Esophagus (tissue), 2 donors: ENCODE results near the gene SELENOM. TPM values are rescaled to one million over a fixed set of nuclear protein-coding genes. Genes with fewer than 3 reads are reported as not detected.

ENCODE experiments used
- H3K27ac ChIP-seq, 2 donors: one replicate each; pipeline ENCODE4 v1.5.1; 2013; ENCODE audit warnings: low read depth in 2 of 2, mild to moderate bottlenecking in 2 of 2, inconsistent platforms in 1 of 2, low read length in 1 of 2, moderate library complexity in 1 of 2
- H3K27me3 ChIP-seq, 2 donors: one replicate each; pipeline ENCODE4 v1.6.1; 2013; ENCODE audit warnings: low read length in 2 of 2, control low read depth in 1 of 2, mild to moderate bottlenecking in 1 of 2; ENCODE audit not compliant: insufficient read depth in 2 of 2, control insufficient read depth in 1 of 2
- H3K36me3 ChIP-seq, 2 donors: one replicate each; pipeline ENCODE4 v1.6.1; 2013; ENCODE audit warnings: low read length in 1 of 2; ENCODE audit not compliant: control insufficient read depth in 2 of 2, insufficient read depth in 2 of 2
- H3K4me1 ChIP-seq, 2 donors: one replicate each; pipeline ENCODE4 v1.6.1; 2013; ENCODE audit warnings: low read length in 1 of 2; ENCODE audit not compliant: control insufficient read depth in 2 of 2, insufficient read depth in 2 of 2
- H3K4me3 ChIP-seq, 2 donors: one replicate each; pipeline ENCODE4 v1.5.1; 2013; ENCODE audit warnings: low read length in 2 of 2, mild to moderate bottlenecking in 2 of 2, low read depth in 1 of 2, moderate library complexity in 1 of 2
- H3K9me3 ChIP-seq, 2 donors: one replicate each; pipeline ENCODE4 v1.6.1; 2013; ENCODE audit warnings: mild to moderate bottlenecking in 2 of 2, low read depth in 1 of 2, low read length in 1 of 2, moderate library complexity in 1 of 2; ENCODE audit not compliant: control insufficient read depth in 2 of 2, insufficient read depth in 1 of 2
- WGBS, 2 donors: extraction: QIAGEN DNeasy Blood & Tissue Kit; methylation state at CpG; one replicate each; pipeline ENCODE4 v1.1.7; 2013; 5-methylcytosine and 5-hydroxymethylcytosine counted together
- polyA plus RNA-seq, 2 donors: library from polyadenylated mRNA; stranded (reverse); fragments of 200-250 nt; gene quantifications; one replicate each; pipeline ENCODE4 v1.2.3, GENCODE V29; 2013
- donor health status: healthy with polysubstance abuse.
- donor health status: Bipolar disorder and iron deficiency.

The SELENOM gene
- polyA plus RNA-seq, 2 donors, result 41.1 to 127 TPM

DNA sequence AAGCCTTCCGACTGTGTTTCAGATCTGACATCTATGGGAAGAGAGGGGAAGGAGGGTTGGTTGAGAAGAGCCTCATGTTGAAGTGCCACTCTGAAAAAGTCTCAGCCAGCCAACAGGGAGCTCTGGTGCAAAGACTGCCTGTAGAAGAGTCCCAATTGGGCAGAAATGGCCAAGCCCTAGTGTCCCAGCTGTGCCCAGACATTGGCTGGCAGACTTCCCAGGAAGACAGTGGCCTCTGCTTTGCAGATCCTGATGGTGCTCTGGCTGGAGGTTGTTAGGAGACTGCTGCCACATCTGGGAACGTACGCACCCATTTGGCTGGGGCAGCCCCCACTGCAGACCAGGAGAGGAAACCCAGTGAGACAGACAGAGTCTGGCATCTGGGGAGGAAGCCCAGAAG lies 36.2 kb upstream of the SELENOM start:
- H3K27me3 ChIP-seq, result no peaks in the 10 kb centered on the region
- no peaks in the 10 kb centered on the region for H3K36me3 ChIP-seq
- H3K4me3 ChIP-seq, result no peak overlapping the region
- 76 to 81% methylated on average over 3 of the region's 3 CpGs for WGBS, 2 donors
- peaks cover 8 to 41% of the 10 kb centered on the region in 2 donors for H3K4me1 ChIP-seq
- H3K9me3 ChIP-seq, result no peaks in the 10 kb centered on the region
- H3K27ac ChIP-seq, result peak overlapping the region in 1 of 2 donors; percentile 84

DNA sequence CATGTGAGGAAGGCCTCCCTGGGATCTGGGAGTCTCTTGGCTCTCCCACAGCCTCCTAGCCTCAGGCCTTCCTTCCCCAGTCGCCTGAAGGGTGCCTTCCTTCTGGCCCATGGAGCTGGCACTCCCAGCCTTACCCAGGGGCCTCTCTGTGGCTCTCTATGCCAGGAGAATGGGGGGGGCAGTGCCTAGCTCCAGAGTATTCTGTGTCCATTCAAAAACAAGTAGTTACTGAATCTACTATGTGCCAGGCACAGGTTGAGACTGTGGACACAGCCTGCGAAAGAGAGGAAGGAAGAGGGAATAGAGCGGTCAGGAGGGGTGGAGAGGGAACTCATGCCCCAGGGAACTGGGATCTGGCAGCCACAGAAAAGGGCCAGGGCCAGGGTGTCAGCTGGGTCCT lies 35.7 kb upstream of the SELENOM start:
- H3K4me3 ChIP-seq, result no peak overlapping the region
- no peaks in the 10 kb centered on the region for H3K27me3 ChIP-seq
- peaks cover 8 to 43% of the 10 kb centered on the region in 2 donors for H3K4me1 ChIP-seq
- H3K27ac ChIP-seq, result peak overlapping the region; percentile 26 to 84
- no peaks in the 10 kb centered on the region for H3K36me3 ChIP-seq
- no peaks in the 10 kb centered on the region for H3K9me3 ChIP-seq
- 45 to 62% methylated on average over 3 of the region's 3 CpGs for WGBS, 2 donors

DNA sequence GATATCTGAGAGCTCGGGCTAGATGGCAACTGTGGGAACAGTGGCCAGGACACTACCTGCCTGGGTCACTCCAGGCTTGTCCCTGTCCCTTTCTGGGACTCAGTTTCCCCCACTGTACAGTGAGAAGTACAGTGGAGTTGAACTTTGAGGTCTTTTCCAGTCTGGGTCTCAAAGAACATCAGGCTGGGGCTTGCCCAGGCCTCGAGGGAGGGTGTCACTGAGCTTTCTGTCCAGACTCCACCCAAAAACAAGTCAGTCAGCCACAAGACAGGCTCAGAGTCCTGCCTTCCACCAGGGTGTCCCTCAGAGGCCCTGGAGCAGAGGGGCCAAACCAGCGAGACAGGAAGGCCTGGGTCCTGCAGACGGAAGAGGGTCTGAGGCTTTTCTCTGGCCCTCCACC lies 34.9 kb upstream of the SELENOM start:
- H3K9me3 ChIP-seq, result no peaks in the 10 kb centered on the region
- H3K4me1 ChIP-seq, result peaks cover 8 to 43% of the 10 kb centered on the region in 2 donors
- no peaks in the 10 kb centered on the region for H3K27me3 ChIP-seq
- peak overlapping the region; percentile 26 to 84 for H3K27ac ChIP-seq
- H3K36me3 ChIP-seq, result no peaks in the 10 kb centered on the region
- no peak overlapping the region for H3K4me3 ChIP-seq
- 52 to 57% methylated on average over 4 of the region's 4 CpGs for WGBS, 2 donors

DNA sequence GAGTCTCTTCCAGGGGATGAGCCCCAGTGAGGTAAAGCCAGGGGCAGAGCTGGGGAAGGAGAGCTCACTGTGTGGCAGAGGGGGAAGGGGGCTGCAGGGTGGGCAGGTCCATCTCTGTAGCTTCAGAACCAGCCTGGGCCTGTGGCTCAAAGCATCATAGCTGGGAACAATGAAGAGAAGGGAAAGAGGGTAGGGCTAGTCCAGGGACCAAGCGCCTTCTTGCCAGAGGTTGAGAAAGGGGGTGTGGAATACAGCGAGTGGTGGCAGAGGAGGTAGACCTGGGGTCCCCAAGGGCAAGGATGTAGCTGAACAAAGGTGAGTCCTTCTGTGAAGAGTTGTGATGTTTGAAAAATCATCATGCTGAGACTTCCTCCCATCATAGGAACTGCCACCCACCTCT lies 34.2 kb upstream of the SELENOM start:
- Histone ChIP-seq H3K4me3 (no peak overlapping the region), H3K4me1 (peaks cover 8 to 43% of the 10 kb centered on the region in 2 donors), H3K36me3 (no peaks in the 10 kb centered on the region), H3K27me3 (no peaks in the 10 kb centered on the region), H3K27ac (peak overlapping the region in 1 of 2 donors; percentile 84), H3K9me3 (peaks cover 0 to 2% of the 10 kb centered on the region in 2 donors)
- 82 to 97% methylated on average over 2 of the region's 2 CpGs for WGBS, 2 donors

DNA sequence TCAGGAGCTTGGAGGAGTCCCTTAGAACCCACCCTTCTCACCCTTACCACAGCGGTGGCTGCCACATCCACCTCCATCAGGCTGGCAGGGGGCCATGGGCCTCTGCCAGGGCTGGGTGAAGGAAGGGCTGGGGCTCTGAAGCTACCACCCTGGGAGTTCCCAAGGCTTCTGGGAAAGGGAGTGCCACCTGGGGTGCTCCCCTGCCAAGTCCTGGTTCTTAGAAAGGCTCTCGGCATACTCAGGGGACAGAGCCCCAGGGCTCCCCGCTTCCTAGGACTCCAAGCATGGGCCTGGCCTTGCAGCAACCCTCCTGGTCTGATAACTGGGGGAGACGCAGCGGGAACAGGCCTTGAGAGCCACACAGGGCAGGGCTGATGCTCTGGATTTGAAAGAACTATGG lies 33.4 kb upstream of the SELENOM start:
- Histone ChIP-seq H3K27me3 (no peaks in the 10 kb centered on the region), H3K36me3 (no peaks in the 10 kb centered on the region), H3K4me1 (peaks cover 8 to 43% of the 10 kb centered on the region in 2 donors), H3K27ac (peak overlapping the region in 1 of 2 donors; percentile 84), H3K9me3 (peaks cover 0 to 2% of the 10 kb centered on the region in 2 donors), H3K4me3 (no peak overlapping the region)
- 47 to 64% methylated on average over 5 of the region's 5 CpGs for WGBS, 2 donors

DNA sequence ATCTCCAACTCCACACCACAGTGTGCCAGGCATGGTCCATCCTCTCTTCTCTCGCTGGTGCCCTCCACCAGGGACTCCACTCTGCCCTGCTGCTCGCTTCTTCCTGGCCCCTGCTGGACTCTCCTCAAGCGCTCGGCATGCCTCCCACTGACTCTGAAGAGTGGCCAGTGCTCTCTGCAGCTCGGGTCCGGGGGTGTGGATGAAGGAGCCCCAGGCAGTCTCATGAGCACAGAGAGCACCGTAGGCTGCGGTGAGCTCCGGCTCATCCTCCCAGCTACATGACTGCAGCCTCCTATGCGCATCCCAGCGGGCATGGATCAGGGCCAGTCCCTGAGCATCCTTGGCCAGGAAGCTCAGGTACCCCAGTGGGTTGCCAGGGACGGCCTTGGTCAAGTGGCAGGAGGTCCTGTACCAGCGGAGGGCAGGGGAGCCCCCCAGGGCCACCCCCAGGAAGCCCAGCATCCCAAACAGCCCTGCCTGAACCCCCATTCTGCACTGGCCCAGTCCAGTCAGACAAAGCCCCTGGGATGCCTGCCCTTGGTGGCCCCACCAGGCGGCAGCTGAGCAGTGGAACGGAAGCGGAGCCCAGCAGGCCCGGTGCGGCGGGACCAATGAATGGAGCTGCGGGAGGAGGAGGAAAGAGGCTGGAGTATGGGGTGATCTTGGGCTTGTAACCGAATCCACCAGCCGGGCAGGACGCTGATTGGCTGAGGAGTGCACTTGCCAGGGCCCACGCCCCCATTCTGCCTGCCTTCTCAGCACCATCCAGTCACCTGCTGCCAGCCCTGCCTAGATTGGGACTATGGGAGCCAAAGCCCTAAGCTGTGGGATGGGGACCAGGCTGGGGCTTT lies 32.7 kb upstream of the SELENOM start, which contains the start of gene PLA2G3:
PLA2G3 (minus strand) TSS at position 643 of the 851 bp plus-strand sequence; CDS start at position 489, 154 bp downstream.
- Histone ChIP-seq H3K9me3 (peaks cover 0 to 2% of the 10 kb centered on the region in 2 donors), H3K27ac (peak within 1 kb of the TSS in 1 of 2 donors; percentile 84), H3K4me3 (peak within 1 kb of the TSS; percentile 36 to 43), H3K36me3 (peaks cover 0 to 1% of the 10 kb centered on the region in 2 donors), H3K27me3 (no peaks in the 10 kb centered on the region), H3K4me1 (peaks cover 8 to 43% of the 10 kb centered on the region in 2 donors)
- WGBS, 2 donors, result 28 to 34% methylated on average over 22 to 24 of the region's 24 CpGs

DNA sequence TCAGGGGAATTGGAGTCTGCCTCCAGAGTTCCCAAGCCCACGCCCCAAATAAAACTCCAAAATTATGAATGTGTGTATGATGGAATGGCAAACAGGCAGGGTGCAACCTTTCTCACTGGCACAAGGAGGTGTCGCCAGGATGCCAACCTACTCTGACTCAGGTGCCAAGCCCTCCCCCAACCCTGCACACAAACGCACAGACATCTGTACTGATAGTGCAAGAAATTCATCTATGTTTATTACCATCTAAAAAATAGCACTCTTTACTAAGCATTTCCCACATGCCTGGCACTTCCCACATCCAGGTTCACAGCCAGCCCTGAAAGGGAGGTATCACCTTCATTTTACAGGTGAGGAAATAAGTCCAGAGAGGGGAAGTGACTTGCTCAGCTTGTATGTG lies 31.7 kb upstream of the SELENOM start:
- Histone ChIP-seq H3K4me3 (peak overlapping the region in 1 of 2 donors; percentile 36), H3K27ac (no peak overlapping the region), H3K4me1 (peaks cover 8 to 43% of the 10 kb centered on the region in 2 donors), H3K9me3 (peaks cover 0 to 2% of the 10 kb centered on the region in 2 donors), H3K27me3 (no peaks in the 10 kb centered on the region), H3K36me3 (peaks cover 0 to 1% of the 10 kb centered on the region in 2 donors)
- 55 to 59% methylated on average over 3 of the region's 3 CpGs for WGBS, 2 donors

DNA sequence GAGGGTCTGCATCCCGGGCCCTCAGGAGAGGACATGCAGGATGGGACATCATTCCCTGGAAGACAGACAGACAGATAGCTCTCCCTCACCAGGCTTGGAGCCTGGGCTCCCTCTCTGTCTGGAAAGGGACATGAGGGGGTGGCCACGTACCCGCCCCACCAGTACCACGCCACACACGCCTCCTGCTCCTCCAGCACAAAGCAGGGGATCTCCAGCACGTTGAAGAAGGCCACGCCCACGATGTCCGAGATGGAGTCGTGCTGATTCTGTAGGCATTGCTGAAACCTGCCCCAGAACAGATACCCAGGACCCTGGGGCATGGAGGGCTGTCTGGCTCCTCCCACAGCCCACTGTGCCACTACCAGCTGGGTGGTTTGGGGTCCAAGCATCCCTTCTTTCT lies 30.8 kb upstream of the SELENOM start:
- peaks cover 0 to 1% of the 10 kb centered on the region in 2 donors for H3K36me3 ChIP-seq
- no peak overlapping the region for H3K27ac ChIP-seq
- H3K4me1 ChIP-seq, result peaks cover 8 to 37% of the 10 kb centered on the region in 2 donors
- no peak overlapping the region for H3K4me3 ChIP-seq
- peaks cover 0 to 2% of the 10 kb centered on the region in 2 donors for H3K9me3 ChIP-seq
- 51 to 60% methylated on average over 10 of the region's 10 CpGs for WGBS, 2 donors
- H3K27me3 ChIP-seq, result no peaks in the 10 kb centered on the region

DNA sequence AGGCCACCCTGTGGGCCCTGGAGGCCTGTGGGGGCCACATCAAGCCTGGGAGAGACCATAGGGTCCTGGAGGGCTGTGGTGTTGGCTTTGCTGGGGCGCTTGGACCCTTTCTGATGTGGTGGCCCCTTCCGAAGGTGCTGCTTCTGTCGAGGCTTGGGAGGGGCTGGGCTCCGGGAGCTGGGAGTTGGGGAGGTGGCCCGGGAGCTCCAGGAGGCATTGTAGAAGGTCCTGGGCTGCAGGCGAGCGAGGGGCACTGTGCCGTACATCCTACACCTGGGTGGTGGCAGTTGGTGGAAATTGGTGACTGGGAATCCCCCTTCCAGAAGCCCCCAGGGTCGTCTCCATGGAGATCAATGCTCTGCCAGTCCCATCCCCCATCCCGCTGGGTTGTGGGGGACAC lies 30.4 kb upstream of the SELENOM start:
- Histone ChIP-seq H3K27me3 (no peaks in the 10 kb centered on the region), H3K36me3 (peaks cover 0 to 1% of the 10 kb centered on the region in 2 donors), H3K4me3 (no peak overlapping the region), H3K9me3 (peaks cover 0 to 2% of the 10 kb centered on the region in 2 donors), H3K4me1 (peaks cover 8 to 33% of the 10 kb centered on the region in 2 donors), H3K27ac (no peak overlapping the region)
- WGBS, 2 donors, result 73 to 75% methylated on average over 10 of the region's 10 CpGs
